NCI-H446 treated with DMSO at 0.1 percent for 48 hours (cell line): ENCODE measurements around the gene INPP5A.

ENCODE experiments used
- DNase-seq: peaks from one replicate; lab custom pipeline; 2025; lab: John Stamatoyannopoulos, UW

Gene INPP5A

DNA sequence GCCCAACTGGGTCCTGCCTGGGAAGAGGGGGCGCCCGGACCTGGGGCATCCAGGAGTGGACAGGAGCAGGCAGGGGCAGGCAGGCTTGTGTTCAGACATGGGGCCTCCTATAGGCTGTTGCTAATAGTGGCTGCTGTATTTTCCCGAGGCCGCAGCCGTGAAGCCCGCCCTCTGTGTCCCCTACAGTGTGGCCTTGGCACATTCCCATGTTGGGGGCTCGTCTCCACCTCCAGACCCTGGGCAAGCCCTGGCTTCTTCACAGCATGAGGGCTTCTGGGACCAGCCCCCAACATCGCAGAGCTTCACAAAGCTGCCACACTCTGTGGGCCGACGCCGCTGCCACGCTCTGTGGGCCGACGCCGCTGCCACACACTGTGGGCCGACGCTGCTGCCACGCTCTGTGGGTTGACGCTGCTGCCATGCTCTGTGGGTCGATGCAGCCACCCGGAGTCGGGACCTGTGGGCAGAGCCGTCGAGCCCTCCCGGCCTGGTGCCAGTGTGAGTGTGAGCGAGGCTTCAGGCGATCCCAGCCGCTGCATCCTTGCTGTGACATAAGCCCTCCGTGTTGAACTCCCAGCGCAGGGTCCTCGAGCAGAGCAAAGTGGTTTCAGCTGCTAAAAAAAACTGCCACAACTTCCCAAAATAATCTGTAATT, 109.0 kb downstream of the INPP5A start:
- no peak for DNase-seq

DNA sequence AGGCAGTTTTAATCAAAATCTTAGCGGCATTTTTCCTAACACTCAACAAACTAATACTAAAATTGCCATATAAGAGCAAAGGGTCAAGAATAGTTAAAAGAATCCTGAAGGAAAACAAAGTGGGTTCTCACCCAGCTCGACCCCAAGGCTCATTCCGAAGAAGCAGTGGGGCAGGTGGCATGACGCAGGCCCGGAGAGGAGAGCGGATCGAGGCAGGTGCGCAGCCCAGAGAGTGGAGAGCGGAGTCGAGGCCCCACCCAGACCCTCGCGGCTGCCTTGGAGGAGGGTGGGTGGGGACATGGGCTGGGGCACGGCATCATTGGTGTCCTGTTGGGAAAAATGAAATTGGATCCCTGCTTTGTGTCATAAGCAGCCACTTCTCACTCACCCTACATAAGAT, 109.8 kb downstream of the INPP5A start:
- DNase-seq, result no peak

DNA sequence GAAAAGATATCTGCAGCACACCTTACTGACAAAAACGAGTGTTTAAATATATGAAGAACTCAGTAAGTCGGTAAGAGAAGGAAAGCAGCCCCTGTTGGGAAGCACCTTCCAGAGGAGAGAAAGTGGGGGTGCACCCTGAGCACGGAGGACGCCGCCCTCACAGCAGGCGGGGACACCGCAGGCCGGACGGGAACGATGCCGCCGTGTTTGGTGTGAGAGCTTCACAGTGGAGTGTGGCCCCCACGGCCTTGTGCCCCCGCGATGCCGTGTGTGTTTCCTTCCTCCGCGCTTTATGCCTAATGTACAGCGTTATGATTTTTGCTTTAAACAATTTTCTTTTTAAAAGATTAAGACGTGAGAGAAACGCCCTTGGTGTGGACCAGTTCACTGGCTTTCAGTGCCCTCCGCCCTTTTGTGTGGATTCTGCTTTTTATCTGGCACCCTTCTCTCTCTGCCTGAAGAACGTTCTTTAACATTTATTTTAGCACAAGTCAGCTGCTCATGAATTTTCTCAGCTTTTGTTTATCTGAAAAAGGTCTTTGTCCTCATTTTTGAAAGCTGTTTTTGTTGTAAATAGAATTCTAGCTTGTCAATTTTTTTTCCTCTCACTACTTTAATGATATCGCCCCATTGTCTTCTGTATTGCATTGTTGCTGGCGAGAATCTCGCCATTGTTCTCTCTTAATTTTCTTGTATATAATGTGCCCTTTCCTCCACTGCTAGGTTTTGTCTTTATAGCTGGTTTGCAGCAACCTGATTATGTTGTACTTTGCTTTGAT, 110.7 kb downstream of the INPP5A start:
- DNase-seq, result no peak

DNA sequence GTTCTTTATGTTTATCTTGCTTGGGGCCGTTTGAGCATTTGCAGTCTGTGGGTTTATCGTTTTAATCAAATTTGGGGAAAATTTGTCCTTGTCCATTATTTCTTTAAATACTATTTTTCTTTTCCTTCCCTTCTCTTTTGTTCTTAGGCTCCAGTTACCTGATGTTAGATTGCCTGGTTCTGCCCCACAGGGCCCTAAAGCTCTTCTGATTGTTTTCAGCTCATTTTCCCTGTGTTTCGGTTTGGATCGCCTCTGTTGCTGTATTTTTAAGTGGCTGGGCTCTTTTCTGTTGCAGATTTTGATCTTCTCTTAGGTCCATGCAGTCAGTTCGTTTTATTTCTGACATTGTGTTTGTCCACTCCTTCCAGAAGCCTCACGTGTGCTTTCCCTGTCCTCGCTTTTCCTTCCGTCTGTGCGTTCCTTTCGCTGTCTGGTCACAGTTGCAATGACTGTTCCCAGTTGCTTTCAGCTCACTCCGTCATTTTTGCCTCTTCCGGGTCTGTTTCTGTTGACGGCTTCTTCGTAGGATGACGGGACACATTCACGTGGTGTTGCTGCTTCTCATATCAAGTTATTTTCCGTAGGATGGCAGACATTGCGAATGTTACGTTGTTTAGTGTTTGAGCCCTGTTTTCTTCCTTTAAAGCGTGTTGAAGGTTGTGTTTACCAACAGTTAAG, 111.4 kb downstream of the INPP5A start:
- DNase-seq, result no peak

DNA sequence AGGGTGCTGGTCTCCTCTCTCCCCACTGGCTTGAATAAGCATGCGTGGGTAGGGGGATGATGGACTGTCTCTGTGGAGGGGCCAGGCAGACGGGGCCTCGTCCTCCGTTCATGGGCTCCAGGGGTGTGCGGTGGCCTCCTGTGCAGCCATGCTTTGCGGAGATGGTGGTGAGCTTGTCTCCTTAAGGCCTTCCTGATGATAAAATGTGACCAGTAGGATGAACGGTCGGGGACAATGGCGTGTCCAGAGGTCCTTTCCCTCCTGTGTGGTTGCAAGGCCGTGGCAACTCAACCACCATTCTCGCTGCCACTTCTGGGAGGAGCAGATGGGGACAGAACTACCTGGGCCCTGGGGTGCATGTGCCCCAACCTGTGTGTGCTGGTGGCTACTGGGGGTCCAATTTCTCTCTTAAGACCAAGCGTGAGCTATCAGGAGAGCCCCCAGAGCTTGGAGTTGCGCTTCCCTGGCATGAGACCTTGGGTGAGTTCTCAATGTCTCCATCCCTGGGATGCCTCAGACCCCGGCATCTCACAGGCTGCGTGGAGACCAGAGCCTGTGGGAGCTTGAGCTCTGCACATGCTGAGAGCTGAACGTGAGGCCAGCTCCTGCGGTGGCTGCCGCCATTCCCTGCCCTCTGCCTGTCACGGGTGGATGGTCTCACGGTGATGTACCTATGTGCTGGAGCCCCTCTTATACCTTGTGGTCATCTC, 112.2 kb downstream of the INPP5A start:
- DNase-seq, result no peak

DNA sequence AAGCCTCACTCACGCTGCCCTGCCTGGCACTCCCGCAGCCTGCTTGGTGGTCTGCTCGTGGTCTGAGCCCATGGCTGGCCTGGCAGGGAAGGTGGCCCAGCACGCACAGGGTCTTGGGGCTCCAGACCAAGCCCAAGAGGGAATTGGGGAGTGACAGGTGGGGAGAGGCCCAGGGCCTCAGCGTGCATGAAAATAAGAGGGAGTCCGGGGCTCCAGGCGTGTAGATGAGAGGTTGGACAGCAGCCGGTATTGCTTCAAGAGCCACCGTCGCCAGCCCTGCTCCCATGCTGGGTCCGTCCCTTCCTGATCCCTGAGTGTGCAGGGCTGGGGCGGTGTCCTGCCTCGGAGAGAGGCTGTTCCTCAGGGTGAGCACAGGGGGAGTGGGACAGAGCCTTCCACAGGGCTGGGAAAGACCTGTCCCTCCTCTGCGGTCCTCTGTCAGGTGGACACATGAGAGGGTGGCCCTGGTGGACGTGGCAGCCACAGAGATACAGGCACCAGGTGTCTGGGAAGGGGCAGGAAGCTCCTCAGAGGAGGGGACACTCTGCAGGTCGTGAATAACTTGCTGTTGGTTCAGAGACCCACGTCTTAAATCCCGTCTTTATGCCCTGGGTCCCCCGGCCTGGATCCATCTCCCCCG, 113.1 kb downstream of the INPP5A start:
- no peak for DNase-seq

DNA sequence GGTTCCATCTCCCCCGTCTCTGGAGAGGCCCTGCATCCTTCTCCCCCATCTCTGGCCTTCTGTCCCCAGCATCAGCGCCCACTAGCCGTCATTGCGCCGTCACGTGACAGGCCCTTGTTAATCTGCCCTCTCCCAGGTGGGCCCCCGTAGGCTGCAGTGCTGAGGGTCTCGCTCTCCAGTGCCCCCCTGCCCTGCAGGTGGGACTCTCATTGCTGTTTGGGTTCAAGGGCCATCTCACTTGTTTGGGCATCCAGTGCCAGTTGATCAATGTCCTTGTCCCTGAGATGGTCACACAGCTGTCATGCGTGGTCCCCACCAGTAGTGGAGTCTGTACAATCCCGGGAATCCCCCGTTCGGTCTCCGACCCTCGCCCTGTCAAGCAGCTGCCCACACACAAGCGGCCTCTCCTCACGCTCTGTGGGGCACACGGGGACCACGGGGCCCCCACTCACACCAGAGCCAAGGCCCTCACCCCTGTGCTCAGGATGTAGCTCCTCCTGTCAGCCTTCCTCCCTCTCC, 114.0 kb downstream of the INPP5A start:
- no peak for DNase-seq

DNA sequence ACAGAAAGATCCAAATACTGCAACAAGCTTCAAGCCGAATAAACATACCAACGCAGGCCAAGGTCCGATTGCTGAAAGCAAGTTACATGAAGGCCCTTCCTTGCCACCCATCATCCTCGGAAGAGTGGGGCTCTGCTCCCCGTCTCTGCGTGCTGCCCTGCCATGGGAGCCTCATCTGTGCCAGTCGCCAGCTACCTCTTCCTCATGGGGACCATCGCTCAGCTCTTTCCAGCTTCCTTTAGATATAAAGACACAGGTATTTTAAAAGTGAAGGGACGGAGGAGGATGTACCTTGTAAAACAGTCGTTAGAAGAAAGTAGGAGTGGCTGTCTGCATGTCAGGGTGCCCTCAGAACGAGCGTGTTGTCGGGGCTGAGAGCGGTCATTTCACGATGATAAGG, 114.9 kb downstream of the INPP5A start:
- DNase-seq, result no peak

DNA sequence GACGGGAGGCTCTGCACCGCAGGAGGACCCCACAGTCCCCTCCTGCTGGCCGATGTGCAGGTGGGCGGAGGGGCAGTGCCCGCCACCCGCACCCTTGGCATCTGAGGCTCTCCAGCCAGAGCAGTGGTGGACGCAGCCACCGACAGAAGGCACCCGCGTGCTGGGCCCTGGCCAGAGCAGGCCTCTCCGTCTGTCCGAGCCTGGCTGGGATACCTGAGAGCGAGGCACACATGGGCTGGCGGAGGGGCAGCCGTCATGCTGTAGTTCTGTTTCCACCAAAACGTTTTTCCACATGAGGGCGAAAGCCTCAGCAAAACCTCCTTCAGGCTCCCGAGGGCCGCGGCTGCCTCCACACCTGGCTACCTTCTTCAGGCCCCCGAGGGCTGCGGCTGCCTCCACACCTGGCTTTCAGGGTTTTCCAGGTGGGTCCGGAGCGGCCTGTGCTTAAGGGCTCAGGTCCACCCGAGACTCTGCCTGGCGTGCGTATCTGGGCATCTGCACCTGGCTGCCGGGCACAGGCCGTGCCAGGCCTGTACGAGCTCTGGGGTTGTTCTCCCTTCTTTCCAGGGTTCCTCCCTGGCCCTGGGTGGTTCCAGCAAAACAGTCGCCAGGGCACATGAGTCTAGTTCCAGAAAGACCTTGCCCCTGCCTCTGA, 115.5 kb downstream of the INPP5A start:
- DNase-seq, result no peak

DNA sequence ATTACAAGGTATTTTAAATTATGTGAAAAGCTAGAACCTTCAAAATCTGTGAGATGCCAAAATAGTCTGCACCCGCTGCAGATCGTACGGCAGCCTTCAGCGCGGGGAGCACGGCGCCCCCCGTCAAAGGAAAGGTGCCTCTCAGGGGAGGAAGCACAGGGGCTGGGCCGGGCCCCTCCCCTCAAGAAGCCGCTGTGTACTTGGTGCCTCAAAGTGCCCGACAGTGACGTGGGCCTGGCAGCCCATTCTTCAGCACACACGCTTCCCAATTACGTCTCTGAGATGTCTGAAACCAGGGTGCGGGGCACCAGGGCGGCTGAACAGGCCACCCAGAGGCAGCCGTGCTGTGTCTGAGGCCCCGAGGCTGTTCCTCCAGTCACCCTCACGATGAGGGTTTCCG, 116.1 kb downstream of the INPP5A start:
- DNase-seq, result no peak

DNA sequence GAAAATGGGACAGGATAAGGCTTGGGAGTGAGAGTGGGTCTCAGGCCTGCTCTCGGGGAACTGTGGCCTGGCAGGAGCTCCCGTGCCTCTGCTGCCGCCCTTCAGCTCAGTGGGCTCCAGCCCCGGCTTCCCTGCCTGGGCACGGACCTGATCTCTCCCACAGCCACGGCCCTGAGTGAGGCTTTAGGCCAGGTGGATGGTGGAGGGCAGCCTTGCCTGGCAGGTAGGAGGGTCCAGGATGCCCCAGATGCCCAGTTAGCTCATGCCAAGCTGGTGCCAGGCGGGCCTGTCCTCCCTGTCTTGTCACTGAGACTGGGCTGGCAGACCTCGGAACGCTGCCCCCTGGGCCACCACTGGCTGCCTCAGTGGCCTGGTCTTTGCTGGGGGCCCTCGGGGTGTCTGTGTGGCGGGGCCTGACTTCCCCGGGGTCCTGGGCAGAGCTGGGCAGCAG, 116.6 kb downstream of the INPP5A start:
- no peak for DNase-seq

DNA sequence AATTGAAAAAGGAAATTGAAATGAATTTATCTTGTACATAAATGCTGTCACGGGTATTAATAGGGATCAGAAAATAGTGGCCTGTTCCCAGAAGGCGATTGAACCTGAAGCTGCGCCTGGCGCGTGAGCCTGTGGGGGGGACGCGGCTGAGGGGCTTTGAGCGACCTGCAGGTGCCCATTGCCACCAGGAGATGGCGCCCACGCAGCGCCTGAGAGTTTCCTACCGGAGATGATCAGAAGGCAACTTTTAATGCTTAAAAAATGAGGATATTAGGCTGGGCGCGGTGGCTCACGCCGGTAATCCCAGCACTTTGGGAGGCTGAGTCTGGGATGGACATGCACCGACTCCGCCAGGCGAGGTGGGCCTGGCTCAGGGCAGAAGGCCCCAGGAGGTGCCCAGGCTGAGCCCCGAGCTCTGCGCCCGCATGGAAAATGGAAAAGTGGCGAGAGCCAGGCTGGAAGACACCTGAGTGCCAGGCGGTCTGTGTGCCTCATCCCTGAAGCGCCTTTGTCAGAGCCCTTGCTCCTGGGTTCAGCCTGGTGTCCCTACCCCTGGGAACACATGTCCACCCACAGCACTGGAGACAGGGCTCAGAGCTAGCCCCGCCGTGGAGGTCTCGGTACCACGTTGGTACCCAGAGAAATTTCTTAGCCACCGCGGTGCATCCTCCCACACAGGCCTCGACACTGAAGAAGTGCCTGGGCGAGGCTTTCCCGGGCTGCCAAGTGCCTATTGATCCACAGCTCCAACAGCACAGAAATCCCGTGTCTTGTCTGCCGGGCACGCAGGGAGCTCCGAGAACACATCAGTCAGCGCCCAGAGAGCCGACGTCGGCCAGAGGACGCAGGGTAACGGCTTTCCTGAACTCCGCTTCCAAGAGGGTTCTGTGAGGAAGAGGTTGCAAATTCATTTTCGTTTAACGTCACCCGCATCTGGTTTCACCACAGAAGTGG, 117.4 kb downstream of the INPP5A start:
- DNase-seq, result no peak

DNA sequence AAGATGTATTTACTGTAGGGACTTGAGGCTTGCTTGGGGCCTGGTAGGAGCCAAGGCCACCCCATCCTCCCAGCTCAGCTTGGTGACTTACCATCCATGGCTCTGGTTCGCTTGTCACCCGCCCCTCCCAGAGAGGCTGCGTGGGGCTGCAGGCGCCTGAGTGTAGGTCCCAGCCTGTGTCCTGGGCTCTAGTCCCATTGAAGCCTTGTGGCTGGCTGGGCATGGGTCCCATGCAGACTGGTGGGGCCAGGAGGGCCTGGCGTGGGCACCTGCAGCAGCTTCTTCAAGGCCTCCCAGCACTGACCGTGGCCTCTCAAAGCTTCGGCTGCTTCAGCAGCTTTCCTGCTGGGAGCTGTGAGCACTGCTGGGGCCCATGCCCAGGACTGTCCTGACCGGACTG, 118.1 kb downstream of the INPP5A start:
- DNase-seq, result no peak

DNA sequence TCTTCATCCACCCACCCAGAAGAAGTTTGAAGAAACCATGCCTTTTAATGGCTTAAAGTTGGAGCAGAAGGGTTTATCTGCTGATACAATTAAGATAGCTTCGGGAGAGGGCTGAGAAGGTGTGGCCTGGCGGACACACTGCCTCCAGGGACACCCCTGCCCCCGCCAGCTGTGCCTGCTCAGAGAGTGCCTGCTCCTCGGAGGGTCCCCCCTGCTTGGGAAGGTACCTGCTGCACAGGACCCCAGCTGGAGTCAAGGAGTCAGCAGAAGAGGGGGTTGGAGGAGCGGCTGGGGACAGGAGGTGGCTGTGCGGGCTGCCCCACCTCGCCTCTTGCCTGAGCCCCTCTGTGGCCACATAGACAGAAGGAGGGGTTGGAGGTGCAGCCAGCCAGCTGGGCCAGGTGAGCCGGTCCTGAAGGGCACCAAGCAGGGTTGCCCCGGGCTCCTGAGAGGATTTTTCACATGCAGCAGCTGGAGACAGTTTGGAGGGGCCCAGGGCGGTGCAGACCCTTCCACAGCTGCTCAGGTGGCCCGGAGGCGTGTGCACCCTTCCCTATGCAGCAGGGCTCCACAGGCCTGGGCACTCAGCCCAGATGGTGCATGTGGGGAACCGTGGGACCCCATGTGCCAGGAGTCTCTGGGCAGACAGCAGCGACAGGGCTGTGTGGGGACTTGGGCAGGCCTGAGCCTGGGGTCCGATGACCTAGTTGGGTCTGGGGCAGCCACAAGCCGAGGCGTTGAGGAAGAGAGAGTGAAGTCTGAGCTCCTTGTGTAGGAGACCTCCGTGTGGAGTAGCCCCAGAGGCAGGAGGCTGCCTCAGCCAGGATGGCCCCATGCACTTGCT, 118.9 kb downstream of the INPP5A start:
- no peak for DNase-seq

DNA sequence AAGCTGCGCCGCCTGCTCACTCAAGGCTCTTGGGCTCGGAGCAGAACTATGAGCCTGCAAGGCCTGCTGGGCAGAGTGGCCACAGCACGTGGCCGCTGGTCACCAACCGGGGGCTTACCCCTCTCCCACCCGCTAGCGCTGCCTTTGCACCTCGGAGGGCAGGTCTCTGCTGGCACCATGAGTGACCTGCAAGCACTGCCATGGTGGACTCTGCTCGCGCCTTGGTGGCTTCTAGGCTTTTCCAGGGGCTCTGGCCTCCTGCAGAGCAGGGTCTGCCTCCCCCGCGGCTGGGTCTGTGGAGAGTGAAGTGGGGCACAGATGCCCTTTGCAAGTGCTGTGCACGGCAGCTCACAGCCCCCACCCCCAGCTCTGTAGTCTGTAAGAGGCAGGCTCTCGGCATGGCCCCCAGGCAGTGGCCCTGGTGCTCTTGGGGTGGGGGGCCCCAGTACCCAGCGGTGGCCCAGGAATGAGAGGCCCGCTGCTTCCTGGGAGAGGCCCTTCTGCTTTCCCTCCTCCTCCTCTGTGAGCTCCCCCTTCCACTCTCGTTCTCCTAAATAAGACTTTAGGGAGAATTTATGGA, 119.6 kb downstream of the INPP5A start:
- no peak for DNase-seq

DNA sequence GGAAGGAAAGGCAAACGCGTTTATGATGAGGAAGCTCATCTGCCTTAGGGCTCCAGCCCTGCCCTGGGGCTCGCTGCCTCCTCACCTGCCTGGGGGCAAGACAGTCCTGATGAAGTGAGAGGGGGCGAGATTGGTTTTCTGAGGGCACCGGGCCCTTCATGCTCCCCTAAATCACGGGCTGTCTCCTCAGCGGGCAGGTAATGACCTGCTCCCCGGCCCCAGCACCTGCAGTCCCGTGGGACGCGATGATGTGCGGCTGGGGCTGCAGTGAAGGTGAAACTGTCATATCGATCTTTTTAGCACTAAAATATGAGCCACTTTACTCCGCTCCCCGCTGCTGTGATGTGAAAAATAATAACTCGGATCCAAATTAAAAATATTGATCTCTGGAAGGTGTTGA, 120.2 kb downstream of the INPP5A start:
- no peak for DNase-seq

DNA sequence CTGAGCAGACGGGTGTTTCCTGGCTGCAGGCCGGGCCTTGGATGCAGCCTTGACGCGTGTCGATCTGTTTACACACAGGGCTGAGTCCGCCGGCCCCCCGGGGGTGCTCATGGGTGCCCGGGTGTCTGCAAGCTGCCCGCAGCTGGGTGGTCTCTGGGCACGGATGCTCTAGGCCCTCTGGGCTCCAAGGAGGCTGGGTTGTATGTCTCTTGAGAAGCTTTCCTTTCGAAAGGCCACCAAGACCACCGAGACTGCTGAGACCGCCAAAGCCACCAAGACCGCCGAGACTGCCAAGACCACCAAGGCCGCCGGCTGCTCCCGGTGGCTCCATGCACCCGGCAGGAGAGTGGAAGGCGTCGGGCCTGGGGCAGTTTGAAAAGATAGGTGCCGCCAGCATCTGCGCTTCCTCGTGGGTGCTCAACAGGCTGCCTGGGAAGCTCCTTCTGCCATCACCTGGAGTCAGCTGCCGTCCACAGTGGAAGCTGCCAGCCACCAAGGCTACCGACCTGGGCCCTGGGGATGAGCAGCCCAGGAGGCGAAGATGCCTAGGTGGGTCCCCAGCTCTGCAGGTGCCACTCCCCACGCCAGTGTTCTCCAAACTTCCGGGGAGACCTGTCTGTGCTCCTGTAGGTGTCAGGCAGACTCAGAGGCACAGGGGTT, 121.1 kb downstream of the INPP5A start:
- DNase-seq, result no peak
